Activated CD8-positive, alpha-beta memory T cell treated with anti-CD3 and anti-CD28 coated beads for 36 hours (primary cell): ENCODE data around the gene MCTP2. TPM values are rescaled to one million over a fixed set of nuclear protein-coding genes. Genes with fewer than 3 reads are reported as not detected.

Source experiments
- CTCF ChIA-PET: fragments of 350-600 bp; sonication (Branson Sonifier 250); formaldehyde crosslinking; loops from one replicate; lab custom pipeline; 2021; ENCODE audit warnings: antibody characterized with exemption; lab: Charles Lee
- POLR2A ChIA-PET: fragments of 350-600 bp; sonication (Branson Sonifier 250); formaldehyde crosslinking; loops from one replicate; lab custom pipeline; 2021; ENCODE audit warnings: antibody characterized with exemption; lab: Charles Lee
- total RNA-seq, 2 experiments: library from RNA; stranded (reverse); gene quantifications; one replicate each; pipeline ENCODE4 v1.2.3, GENCODE V29; 2021

Gene MCTP2, protein sequence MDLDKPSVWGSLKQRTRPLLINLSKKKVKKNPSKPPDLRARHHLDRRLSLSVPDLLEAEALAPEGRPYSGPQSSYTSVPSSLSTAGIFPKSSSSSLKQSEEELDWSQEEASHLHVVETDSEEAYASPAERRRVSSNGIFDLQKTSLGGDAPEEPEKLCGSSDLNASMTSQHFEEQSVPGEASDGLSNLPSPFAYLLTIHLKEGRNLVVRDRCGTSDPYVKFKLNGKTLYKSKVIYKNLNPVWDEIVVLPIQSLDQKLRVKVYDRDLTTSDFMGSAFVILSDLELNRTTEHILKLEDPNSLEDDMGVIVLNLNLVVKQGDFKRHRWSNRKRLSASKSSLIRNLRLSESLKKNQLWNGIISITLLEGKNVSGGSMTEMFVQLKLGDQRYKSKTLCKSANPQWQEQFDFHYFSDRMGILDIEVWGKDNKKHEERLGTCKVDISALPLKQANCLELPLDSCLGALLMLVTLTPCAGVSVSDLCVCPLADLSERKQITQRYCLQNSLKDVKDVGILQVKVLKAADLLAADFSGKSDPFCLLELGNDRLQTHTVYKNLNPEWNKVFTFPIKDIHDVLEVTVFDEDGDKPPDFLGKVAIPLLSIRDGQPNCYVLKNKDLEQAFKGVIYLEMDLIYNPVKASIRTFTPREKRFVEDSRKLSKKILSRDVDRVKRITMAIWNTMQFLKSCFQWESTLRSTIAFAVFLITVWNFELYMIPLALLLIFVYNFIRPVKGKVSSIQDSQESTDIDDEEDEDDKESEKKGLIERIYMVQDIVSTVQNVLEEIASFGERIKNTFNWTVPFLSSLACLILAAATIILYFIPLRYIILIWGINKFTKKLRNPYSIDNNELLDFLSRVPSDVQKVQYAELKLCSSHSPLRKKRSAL
- total RNA-seq = 10 to 100 TPM; 19.9 to 23.4 TPM

GRCh38 chr15:94230883-94231722 lies at the start of gene MCTP2:
Gene MCTP2, plus strand, starts transcription at chr15:94231561. Its CDS starts 66,705 bp downstream, at chr15:94298266.
- POLR2A ChIA-PET = interaction anchor here (0.7 to 2.9 kb wide), 2 partner anchors 44 to 75 kb away, joined by 3 to 32 read pairs; no protein-coding TSS in a partner anchor
- CTCF ChIA-PET = interaction anchor here (0.7 to 4.0 kb wide), 8 partner anchors 18 to 93 kb away, joined by 3 to 28 read pairs (median 4); no protein-coding TSS in a partner anchor

DNA sequence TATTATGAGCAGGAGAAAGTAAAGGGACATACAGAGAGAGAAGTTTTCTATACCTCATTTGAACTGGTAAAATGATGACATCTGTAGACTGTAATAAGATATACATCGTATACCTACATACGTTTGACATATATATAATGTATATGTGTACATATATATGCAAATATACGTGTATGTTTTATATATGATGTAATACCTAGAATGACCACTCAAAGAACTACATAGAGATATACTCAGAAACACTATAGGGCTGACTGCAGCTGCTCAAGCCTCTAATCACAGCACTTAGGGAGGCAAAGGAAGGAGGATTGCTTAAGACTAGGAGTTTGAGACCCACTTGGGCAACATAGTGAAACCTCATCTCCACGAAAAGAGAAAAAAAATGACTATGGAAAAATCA lies 48.5 kb upstream of the MCTP2 start:
- ChIA-PET CTCF (no interaction called here), POLR2A (no interaction called here)

DNA sequence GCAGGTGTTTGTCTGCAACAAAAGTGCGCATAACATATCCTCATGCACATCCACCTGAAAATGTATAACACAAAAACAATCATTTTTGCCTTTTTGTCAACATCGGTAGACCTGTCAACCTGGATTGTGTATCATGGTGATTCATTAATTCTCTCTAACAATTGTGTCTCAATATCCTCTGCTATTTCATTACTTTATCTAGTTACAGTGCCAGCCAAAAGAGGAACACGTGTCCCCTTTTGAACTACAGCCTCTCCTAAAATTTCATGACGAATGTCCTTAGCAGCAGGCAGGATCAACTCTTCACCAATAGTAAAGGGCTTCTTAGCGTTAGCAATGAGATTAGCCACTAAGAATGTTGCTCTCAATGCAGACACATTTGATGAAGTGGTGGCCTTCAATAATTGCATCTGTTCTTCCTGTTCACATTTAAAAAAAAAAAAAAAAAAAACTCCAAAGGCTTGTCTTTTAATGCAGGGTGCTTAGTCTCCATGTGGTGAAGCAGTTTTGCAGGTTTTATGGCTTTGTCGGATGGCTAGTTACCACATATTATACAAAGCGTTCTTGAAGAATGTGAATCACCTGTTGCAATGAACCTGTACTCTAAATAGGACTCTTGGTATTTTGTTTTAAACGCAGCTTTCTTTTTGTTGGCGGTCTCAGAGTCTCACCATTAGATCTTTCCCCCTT lies 45.7 kb upstream of the MCTP2 start:
- ChIA-PET CTCF (no interaction called here), POLR2A (no interaction called here)

- ChIA-PET POLR2A (no interaction called here), CTCF (no interaction called here)
These were observed 44.5 kb upstream of the MCTP2 start for GRCh38 chr15:94186770-94187331.

- POLR2A ChIA-PET = no interaction called here
- CTCF ChIA-PET = no interaction called here
These were observed 37.5 kb upstream of the MCTP2 start for GRCh38 chr15:94193906-94194305.

DNA sequence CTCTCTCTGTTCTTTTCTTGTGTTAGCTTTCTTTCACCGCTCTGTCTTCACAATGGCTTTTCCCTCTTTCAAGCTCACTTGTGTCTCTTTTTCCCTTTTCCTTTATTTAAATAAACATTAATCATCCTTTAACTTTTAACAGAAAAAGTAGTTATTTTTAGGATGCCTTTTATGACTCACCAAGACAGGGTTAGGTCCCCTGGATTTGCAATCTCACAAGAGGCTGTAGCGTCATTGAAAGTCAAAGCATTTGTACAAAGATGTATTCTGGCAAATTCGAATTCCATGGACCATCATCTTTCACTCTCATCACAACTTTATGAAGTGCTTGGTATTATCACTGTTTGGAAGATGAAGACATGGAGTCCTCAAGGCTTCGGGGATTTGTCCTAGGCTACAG lies 34.8 kb upstream of the MCTP2 start:
- ChIA-PET POLR2A (interaction anchor here (1.0 kb wide), 1 partner anchor 9 kb away, joined by 5 read pairs; no protein-coding TSS in a partner anchor), CTCF (no interaction called here)

- POLR2A ChIA-PET = no interaction called here
- CTCF ChIA-PET = no interaction called here
These were observed 32.7 kb upstream of the MCTP2 start for GRCh38 chr15:94198633-94199032.

DNA sequence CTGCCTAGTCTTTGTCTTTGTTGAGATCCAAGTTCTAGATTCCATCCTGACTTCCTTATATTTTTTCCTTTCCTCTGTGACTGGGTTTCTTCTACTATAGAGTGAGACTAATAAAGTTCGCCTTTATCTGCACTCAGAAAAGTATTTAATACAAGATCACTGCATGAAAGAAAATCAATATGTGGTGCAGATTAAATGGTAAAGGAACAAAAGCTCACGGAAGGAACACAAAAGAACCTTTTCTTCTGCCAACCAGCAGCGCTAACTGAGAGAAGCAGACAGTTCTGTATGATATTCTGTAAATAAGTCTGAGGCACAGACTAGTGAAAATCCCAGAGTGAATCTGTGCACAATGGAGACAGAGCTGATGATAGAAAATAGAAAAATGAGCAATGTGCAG lies 31.6 kb upstream of the MCTP2 start:
- ChIA-PET CTCF (no interaction called here), POLR2A (no interaction called here)

DNA sequence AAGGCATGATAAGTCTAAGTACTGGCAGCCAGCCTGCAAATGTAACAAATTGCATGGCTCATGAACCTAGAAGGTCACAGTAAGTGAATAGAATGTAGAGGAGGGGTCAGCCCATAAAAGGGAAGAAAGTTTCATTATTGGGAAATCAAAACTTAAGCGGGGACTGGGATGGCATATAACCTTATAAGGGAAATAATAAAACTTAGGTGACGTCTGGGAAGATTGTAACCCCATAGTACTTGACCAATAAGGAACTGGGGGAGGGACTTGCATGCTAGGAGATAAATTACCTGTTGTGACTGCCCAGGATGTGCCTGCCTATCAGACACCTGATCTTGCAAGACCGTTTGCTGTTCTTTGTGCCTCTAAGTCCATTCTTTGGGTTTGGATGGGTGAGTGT lies 28.1 kb upstream of the MCTP2 start:
- CTCF ChIA-PET = no interaction called here
- POLR2A ChIA-PET = no interaction called here

DNA sequence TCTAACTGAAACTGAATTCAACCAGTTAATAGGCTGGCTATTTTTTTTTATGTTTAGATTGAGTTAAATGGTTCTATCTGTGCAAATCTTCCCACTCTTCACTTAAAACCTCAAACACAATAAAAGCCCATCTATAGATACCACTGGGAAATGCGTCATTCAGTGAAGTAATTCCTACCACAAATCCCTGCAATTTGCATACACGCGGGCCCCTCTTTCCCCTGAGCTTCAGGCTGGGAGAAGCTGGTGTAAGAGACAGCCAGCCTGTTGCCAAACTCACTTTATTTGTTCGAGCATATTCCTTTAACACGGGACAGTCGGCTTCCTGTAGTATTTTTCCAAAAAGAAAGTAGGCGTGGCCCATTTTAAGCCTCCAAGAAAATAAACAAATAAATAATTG lies 26.0 kb upstream of the MCTP2 start:
- POLR2A ChIA-PET = no interaction called here
- CTCF ChIA-PET = no interaction called here

- ChIA-PET CTCF (interaction anchor here (0.7 kb wide), 1 partner anchor 23 kb away, joined by 6 read pairs; no protein-coding TSS in a partner anchor), POLR2A (interaction anchor here (0.9 kb wide), 1 partner anchor 9 kb away, joined by 5 read pairs; no protein-coding TSS in a partner anchor)
These were observed 24.7 kb upstream of the MCTP2 start for GRCh38 chr15:94206463-94207167.

DNA sequence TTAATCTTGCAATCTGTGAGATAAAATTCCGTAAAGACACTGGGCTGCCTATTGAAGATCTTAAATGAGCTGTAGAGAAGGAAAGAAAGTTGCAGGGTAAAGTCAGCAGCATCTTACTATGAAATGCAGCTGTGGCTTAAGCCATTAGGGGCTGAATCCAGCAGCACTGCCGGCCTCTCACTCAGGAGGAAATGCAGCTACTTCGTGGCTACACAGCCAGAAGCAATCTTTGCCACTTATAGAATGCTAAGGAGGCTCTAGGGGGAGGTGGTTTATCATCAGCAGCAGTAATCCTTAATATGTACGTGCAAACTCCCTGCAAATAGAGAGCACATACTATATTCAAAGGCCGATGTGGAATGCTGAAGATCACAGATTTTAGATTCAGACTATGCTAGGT lies 19.1 kb upstream of the MCTP2 start:
- POLR2A ChIA-PET = no interaction called here
- CTCF ChIA-PET = no interaction called here

DNA sequence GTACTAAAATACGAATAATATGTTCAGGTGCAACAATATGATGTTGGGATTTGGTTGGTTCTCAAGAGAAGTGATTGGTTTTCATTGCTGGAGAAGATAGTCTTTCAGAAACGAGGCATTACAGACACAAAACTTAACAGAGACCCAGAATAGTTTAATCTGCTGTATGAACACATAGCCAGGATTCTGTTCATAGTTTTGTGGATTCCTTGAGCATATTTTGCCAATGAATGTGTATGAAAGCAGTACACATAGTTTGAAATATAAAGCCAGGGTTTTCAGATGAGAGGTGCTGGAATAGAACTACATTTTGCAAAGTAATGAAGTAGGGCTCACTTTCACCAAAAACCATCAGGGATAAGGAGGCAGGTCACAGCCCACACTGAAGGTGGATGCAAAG lies 5.7 kb upstream of the MCTP2 start:
- ChIA-PET POLR2A (no interaction called here), CTCF (no interaction called here)

GRCh38 chr15:94228611-94229010 lies 2.8 kb upstream of the MCTP2 start:
- ChIA-PET POLR2A (interaction anchor here (1.0 kb wide), 1 partner anchor 60 kb away, joined by 3 read pairs; no protein-coding TSS in a partner anchor), CTCF (interaction anchor here (1.2 kb wide), 2 partner anchors 55 to 64 kb away, joined by 4 read pairs; no protein-coding TSS in a partner anchor)

- ChIA-PET POLR2A (interaction anchor here (1.0 to 2.9 kb wide), 3 partner anchors 40 to 76 kb away, joined by 3 to 32 read pairs (median 3); no protein-coding TSS in a partner anchor), CTCF (interaction anchor here (1.2 to 4.0 kb wide), 5 partner anchors 9 to 94 kb away, joined by 4 to 28 read pairs (median 6); no protein-coding TSS in a partner anchor)
These were observed 1.6 kb upstream of the MCTP2 start for GRCh38 chr15:94229591-94230369.

DNA sequence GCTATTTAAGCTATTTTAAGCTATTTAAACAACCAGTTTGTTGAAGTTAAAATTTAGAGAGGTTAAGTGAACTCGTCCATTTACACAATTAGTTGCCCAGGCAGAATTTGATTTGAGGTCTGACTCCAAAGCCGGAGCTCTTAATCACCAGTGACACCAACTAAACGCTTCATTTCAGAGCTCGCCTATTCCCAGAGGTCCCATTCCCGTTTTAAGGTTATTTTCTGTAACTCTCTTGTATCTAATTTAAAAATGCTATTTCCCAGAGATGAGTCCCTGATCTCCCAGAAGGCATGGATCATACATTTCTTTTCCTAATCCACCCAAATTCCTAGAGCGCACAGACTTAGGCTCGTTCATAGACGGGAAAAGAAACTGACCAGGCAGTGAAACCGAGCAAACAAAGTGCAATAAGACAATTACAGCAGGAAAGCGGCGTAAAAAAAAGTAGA lies 904 bp upstream of the MCTP2 start:
- ChIA-PET CTCF (interaction anchor here (1.0 to 4.0 kb wide), 6 partner anchors 8 to 94 kb away, joined by 3 to 28 read pairs (median 6); no protein-coding TSS in a partner anchor), POLR2A (interaction anchor here (1.5 to 2.9 kb wide), 2 partner anchors 39 to 76 kb away, joined by 3 to 32 read pairs; no protein-coding TSS in a partner anchor)
